ENCODE data around the gene IFNA14.

Gene IFNA14

GRCh38 chr9:21266733-21267484 is 27.1 kb upstream of the IFNA14 start:
- no peak for DNase-seq (ENCODE audit: extremely low read depth, low read depth)
- TF ChIP-seq CTCF (IDR thresholded peaks at IDR 0.05; ENCODE audit: low read depth, low read length), result no peak

DNA sequence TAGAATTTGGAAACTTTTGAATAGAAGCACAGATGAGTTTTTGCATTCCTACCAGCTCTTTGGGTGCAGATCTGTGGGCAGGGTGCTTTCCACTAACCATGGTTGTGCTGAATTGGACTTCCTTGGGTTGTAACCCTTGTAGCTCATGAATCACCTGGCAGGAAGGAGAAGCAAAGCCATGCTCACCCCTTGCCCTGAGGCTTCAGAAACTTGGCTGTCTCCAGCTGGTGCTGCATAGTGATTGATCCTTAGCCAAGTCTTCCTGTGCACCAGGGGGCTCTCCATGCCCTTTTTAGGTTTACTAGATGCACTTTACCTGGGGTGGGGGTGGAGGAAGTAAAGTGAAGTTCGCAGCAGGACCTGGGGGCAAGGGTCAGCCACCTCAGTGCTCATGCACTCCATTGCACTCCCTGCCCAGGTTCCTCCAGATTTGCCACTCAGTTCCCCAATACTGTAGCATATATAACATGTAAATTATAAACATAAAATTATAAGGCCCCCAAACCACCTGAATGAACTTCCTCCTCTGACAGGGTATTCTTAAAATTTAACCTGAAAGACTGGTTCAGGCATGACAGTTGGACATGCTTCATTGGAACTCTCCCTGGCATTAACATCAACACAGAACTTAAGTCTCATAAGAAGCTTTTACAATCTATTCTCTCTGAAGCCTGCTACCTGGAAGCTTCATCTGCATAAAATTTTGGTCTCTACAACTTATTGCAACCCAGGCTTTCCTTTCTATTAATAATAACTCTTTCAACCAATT is 25.8 kb upstream of the IFNA14 start:
- no peak for DNase-seq (ENCODE audit: extremely low read depth, low read depth)
- no peak for TF ChIP-seq CTCF (IDR thresholded peaks at IDR 0.05; ENCODE audit: low read depth, low read length)

GRCh38 chr9:21255538-21256212 is 15.9 kb upstream of the IFNA14 start:
- no peak for TF ChIP-seq CTCF (IDR thresholded peaks at IDR 0.05; ENCODE audit: low read depth, low read length)
- DNase-seq (ENCODE audit: extremely low read depth, low read depth), result no peak

DNA sequence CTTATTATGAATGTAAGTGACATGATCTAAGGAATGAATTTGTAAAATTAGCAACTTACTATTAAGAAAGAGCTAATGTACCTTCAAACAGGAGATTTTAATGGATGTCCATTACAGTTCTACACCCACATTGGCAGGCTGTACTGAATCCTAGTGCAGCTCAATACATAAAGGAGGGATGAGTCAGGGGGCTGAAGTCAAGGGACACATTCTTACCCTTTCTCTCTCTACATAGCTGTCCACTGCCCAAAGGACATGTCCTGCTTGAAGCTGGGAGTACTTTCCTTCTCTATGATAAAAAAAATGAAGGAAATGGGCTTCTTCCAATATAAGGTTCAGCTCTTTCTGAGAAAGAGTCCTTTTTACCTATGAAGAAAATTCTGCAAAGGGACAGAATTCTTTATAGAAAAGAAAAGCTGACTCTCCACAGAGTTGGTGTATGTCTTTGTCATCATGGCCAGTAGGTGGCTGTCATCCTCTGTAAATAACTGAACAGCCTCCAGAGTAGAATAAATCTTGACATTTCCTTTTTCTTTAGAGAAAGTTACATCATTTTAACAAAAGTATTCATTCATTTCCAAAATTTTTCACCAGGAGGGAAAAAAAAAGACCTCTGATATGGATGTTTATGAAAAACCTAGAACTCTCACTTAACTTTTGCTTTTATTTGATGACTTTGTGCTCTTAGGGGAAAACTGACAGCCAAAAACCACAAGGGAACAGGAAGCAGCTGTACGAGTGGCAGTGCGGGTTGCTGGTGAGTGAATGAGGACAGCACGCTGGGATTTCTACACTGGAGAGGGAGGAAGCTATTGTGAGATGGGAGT is 13.1 kb upstream of the IFNA14 start:
- peak; percentile 2 for DNase-seq (ENCODE audit: extremely low read depth, low read depth)
- TF ChIP-seq CTCF (IDR thresholded peaks at IDR 0.05; ENCODE audit: low read depth, low read length), result peak; percentile 40

DNA sequence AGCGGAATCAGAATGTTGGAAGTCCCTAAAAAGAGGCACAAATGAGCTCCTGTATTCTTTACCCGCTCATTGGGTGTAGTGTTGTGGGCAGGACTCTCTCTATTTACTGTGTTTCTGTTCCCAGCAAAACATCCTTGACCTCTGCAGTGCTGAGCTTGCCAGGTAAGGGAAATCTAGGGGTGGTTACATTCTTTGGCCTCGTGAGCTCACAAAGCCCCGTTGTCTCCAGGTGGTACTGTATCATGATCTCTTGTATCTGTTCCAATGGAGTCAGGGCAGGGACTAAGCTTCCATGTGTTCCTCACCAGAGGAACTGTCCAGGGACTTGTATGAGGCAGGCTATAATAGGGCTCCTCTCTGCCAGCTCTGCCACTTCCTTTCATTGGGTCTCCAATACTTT is 11.8 kb upstream of the IFNA14 start:
- DNase-seq (ENCODE audit: extremely low read depth, low read depth), result no peak
- TF ChIP-seq CTCF (IDR thresholded peaks at IDR 0.05; ENCODE audit: low read depth, low read length), result no peak

DNA sequence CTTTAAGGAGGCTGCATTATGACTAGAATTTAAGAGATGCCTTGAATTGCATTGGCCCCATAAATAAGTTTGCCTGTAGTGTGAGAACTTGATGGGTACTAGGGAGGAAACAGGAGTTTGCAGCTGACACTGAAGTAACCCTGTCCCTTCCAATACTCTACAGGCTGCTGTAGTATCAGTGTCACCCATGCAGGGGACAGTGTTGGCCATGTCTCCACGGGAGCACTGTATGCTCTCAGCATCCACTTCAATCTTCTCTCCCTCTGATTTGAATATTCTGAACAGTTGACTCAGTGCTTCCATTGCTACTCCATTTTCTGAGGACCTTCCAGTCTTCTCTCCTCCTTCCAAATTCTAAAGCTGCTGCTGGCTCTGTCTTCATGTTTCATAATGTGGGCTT is 11.4 kb upstream of the IFNA14 start:
- TF ChIP-seq CTCF (IDR thresholded peaks at IDR 0.05; ENCODE audit: low read depth, low read length), result no peak
- no peak for DNase-seq (ENCODE audit: extremely low read depth, low read depth)

All from AG09319 (cell line).